ENCODE measurements around the gene ZNF83. TPM values are rescaled to one million over a fixed set of nuclear protein-coding genes. Genes with fewer than 3 reads are reported as not detected.

The ZNF83 gene
- total RNA-seq, 4 donors from 2014 or later: 54.8 to 85.4 (median 58.8) TPM

DNA sequence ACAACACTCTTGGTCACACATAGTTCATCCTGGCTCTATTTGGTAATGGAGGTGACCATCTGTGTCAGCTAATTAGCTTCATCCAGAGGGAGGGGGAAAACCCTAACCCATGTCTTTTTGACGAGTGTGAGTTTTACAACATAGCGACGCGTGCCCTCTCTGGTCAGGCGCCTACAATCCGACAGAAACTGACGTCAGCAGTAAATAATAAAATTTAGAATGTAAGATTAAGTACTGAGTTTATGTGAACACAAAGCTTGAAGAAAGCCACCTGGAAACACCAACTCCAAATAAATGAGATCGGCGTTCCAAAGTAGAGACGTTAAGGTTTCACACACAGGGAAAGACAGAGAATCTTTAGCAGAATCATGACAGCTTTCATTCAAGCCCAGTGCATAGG is 1.8 kb upstream of the ZNF83 start:
- TF ChIP-seq CTCF (IDR thresholded peaks at IDR 0.05; ENCODE audit: low read depth): no peak

GRCh38 chr19:52638601-52639000 is 446 bp upstream of the ZNF83 start:
- TF ChIP-seq CTCF (IDR thresholded peaks at IDR 0.05; ENCODE audit: low read depth): no peak

GRCh38 chr19:52635786-52636570 is 2.2 kb downstream of the ZNF83 start:
- no peak for TF ChIP-seq CTCF (IDR thresholded peaks at IDR 0.05; ENCODE audit: low read depth)

DNA sequence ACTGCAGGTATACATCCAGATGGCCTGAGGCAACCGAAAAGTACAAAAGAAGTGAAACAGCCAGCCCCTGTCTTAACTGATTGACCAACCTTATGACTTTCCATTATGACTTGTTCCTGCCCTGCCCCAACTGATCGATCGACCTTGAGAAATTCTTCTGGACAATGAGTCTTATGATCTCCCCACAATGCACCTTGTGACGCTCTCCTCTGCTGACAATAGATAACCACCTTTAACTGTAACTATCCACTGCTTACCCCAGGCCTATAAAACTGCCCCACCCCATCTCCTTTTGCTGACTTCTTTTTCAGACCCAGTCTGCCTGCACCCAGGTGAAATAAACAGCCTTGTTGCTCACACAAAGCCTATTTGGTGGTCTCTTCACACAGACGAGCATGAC is 11.2 kb downstream of the ZNF83 start:
- TF ChIP-seq CTCF (IDR thresholded peaks at IDR 0.05; ENCODE audit: low read depth): no peak

DNA sequence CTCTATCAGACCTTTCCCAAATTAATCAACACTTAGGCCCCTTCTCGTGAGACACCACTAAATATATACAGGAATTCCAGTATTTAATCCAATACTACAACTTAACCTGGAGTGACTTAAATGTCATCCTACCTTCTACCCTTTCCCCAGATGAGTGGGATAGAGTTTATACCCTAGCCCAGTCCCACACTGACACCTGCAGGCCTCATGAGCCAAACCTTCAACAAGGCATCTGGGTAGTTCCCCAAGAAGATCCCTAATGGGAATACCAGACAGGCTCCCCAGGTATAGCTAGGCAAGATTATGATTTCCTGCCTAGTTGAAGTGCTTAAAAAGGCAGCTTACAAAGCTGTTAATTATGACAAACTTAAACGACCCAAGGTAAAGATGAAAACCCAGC is 15.9 kb downstream of the ZNF83 start:
- TF ChIP-seq CTCF (IDR thresholded peaks at IDR 0.05; ENCODE audit: low read depth): no peak

GRCh38 chr19:52621376-52621775 is 16.8 kb downstream of the ZNF83 start:
- no peak for TF ChIP-seq CTCF (IDR thresholded peaks at IDR 0.05; ENCODE audit: low read depth)

DNA sequence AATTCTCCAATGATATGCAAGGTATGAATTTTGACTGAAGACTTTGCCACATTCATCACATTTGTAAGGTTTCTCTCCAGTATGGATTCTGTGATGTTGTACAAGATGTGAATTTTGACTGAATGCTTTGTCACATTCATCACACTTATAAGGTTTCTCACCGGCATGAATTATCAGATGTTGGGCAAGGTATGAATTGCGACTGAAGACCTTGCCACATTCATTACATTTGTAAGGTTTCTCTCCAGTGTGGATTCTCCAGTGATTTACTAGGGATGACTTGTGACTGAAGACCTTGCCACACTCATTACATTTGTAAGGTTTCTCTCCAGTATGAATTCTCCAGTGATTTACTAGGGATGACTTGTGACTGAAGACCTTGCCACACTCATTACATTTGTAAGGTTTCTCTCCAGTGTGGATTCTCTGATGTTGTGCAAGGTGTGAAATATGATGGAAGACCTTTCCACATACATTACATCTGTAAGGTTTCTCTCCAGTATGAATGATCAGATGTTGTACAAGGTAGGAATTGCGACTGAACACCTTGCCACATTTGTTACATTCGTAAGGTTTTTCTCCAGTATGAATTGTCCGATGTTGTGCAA is 24.8 kb downstream of the ZNF83 start:
- TF ChIP-seq CTCF (IDR thresholded peaks at IDR 0.05; ENCODE audit: low read depth): no peak

Measured in subcutaneous adipose tissue (tissue), 4 donors.